LNCAP (cell line): Measurements from ENCODE around the gene KIFC3.

Source experiments
- TF ChIP-seq, protein P1 (sequence below): fragments of 450-650 bp; IDR thresholded peaks from 2 replicates; pipeline ENCODE4 v1.5.1; 2017; ENCODE audit warnings: mild to moderate bottlenecking

KIFC3 gene

DNA sequence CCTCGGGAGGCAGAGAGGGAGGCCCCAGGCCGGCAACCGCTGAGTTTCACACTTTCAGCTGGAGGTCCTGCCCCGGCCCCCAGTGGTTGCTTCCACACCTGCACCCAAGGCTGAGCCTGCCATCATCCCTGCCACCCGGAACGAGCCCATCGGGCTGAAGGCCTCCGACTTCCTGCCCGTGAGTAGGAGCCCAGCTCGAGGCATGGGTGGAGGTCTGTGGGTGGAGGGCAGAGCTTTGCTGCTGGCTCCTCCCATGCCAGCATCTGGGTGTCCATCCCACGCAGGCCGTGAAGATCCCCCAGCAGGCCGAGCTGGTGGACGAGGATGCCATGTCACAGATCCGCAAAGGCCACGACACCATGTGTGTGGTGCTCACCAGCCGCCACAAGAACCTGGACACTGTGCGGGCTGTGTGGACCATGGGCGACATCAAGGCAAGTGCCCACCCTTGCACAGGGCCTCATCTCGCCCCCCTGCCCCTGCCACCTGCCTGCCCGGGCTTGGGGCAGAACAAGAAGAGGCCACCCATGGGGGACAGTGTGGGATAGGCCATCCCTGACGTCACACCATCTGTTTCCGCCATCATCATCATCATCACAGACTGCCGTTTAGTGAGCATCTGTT lies 47.1 kb downstream of the KIFC3 start:
- TF ChIP-seq, protein P1, sequence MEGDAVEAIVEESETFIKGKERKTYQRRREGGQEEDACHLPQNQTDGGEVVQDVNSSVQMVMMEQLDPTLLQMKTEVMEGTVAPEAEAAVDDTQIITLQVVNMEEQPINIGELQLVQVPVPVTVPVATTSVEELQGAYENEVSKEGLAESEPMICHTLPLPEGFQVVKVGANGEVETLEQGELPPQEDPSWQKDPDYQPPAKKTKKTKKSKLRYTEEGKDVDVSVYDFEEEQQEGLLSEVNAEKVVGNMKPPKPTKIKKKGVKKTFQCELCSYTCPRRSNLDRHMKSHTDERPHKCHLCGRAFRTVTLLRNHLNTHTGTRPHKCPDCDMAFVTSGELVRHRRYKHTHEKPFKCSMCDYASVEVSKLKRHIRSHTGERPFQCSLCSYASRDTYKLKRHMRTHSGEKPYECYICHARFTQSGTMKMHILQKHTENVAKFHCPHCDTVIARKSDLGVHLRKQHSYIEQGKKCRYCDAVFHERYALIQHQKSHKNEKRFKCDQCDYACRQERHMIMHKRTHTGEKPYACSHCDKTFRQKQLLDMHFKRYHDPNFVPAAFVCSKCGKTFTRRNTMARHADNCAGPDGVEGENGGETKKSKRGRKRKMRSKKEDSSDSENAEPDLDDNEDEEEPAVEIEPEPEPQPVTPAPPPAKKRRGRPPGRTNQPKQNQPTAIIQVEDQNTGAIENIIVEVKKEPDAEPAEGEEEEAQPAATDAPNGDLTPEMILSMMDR, result no peak

DNA sequence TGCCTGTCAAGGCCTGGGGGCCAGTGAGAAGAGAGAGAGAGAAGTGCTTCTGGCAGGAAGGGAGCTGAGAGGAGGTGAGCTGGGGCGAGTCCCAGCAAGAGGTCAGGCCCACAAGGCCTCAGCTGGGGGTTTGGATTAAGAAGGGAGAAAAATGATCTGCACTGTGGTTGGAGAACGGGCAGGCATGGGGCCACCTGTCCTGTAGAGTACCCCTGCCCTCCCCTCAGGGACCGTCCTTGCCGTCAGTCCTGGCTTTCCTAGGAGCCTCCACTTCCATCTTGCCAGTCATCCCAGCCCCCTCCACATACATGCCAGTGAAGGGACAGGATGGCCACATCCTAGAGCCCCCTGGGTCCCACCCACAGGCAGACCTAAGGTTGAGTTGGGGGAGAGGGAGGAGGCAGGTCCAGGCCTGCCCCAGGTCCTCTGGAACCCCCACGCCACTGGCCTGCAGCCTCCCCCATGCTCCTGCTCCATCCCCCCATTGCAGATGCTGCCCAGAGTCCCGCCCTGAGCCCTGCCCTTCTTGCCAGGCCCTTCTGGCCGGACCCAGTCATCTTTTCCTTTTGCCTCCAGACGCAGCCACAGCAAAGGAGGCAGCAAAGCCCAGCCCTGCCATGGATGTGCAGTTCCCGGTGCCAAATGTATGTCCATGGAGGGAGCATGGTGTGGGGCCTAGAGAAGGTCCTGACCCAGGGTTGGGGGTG lies 47.8 kb downstream of the KIFC3 start:
- TF ChIP-seq, protein P1, result no peak

DNA sequence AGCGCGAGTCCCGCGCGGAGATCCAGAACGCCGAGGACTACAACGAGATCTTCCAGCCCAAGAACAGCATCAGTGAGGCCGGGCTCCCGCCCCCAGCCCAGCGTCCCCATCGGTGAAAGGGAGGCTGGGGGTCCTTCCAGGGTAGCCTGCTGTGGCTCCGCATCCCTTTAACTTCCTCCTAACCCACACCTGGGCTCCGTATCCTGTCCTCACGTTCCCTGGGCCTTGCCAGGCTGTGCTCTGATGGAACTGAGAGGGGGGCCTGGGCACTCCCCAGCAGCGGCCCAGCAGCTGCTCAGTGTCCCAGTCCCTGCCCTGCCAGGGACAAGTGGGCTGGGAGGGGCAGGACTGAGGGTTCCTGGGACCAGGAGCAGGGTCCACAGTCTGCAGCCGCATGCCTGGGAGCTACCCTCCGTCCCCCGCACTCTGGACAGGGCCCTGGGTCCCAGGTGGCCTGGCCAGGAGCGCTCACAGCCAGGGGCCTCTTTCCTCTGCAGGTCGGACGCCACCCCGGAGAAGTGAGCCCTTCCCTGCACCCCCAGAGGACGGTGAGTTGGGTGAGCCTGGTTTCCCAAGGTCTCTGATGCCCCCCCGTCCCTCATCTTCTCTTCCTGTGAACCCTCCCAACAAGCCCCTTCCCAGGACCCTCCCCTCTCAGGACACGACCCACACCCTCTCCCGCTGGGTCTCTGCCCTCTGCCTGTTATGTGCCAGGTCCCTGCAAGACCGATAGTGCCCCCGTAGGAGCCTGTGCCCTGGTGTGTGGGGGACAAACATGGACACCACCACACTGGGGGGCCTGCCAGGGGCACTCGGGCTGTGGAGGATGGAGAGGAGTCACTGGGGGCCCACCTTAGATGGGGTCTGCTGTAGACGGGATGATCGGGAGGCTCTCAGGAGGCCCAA lies 48.6 kb downstream of the KIFC3 start:
- TF ChIP-seq, protein P1, result no peak

DNA sequence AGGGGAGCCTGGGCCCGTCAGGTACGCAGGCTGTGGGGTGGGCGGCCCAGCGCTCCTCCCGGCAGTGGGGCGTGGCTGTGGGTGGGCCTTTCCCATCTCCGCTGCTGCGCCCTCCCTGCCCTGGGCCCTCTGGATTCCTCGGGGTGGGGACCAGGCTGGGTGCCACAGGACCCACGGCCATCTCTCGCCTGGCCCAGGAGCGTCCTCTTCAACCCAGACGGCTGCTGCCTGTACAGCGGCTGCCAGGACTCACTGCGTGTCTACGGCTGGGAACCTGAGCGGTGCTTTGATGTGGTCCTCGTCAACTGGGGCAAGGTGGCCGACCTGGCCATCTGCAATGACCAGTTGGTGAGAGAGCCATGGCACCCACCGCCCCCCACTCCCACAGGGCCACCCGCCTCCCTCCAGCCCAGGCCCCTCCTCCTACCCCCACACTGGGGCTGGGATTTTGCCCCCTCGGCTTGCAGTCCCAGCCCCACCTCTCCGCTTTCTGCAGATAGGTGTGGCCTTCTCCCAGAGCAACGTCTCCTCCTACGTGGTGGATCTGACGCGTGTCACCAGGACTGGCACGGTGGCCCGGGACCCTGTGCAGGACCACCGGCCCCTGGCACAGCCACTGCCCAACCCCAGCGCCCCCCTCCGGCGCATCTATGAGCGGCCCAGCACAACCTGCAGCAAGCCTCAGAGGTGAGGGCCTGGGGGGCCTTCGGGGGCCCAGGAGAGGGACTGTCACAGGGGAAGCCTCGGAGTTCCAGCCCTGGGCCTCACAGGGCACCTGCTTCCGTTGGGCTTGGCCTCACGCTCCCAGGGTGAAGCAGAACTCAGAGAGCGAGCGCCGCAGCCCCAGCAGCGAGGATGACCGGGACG lies 49.5 kb downstream of the KIFC3 start:
- TF ChIP-seq, protein P1, result no peak

DNA sequence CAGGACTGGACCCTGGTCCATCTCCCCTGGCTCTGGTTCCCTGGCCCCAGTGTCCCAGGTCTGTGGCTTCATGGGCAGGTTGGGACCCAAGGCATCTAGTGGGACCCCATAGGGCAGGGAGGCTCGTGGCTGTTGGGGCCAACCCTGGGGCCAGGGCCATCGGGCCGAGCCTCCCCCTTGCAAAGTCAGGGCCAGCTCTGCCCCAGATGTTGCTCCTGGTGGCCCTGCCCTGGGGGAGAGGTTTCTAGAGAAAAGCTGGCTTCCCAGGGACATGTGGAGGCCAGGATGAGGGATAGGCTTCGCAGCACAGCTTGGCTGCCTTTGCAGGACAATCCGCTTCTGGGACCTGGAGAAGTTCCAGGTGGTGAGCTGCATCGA lies 50.1 kb downstream of the KIFC3 start:
- TF ChIP-seq, protein P1, result no peak

DNA sequence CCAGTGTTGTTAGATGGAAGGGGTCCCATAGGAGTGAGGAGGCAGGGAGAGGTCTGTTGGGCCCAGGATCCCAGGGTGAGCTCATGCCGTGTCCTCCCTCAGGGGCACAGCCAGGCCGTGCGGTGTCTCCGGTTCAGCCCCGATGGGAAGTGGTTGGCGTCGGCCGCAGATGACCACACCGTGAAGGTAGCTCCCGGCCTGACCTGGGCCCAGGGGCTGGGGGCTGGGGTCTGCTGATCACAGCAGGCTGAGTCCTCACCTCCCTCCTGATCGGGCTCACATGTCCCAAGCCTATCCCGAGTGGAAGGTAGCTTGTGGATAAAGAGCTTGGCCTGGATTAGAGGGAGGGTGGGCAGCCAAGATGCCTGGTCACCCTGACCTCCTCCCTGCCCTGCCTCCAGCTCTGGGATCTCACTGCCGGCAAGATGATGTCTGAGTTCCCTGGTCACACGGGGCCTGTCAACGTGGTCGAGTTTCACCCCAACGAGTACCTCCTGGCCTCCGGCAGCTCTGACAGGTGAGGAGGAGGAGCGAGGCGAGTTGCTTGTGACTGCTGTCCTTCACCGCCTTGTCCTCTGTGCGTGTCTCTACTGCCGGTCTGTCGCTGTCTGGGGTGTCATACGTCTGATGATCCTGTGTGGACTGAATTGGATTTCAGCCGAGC lies 50.6 kb downstream of the KIFC3 start:
- TF ChIP-seq, protein P1, result no peak
